Measurements from ENCODE around the gene CS.

- no peak for TF ChIP-seq TAF1 (IDR thresholded peaks at IDR 0.05; ENCODE audit: low read depth)
- TF ChIP-seq, protein P1, sequence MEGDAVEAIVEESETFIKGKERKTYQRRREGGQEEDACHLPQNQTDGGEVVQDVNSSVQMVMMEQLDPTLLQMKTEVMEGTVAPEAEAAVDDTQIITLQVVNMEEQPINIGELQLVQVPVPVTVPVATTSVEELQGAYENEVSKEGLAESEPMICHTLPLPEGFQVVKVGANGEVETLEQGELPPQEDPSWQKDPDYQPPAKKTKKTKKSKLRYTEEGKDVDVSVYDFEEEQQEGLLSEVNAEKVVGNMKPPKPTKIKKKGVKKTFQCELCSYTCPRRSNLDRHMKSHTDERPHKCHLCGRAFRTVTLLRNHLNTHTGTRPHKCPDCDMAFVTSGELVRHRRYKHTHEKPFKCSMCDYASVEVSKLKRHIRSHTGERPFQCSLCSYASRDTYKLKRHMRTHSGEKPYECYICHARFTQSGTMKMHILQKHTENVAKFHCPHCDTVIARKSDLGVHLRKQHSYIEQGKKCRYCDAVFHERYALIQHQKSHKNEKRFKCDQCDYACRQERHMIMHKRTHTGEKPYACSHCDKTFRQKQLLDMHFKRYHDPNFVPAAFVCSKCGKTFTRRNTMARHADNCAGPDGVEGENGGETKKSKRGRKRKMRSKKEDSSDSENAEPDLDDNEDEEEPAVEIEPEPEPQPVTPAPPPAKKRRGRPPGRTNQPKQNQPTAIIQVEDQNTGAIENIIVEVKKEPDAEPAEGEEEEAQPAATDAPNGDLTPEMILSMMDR (IDR thresholded peaks at IDR 0.05; ENCODE audit: poor library complexity, severe bottlenecking): peak; percentile 35
These were observed 29.1 kb downstream of the CS start for GRCh38 chr12:56271031-56271430.
